ENCODE results near the gene SLC35E4.
A peak's percentile ranks its signal among the peaks of the same experiment; 100 is the strongest.
"Not testable (repeated sequence)": the region's sequence is repeated elsewhere in the genome, so short reads cannot be mapped to it uniquely, and the experiment has no call there.

SLC35E4 gene

GRCh38 chr22:30628491-30628890, 7.1 kb upstream of the SLC35E4 start:
- Histone ChIP-seq H2AFZ (ENCODE audit: low read depth, low read length) (no peak overlapping the region), H3K9ac (ENCODE audit: low read length) (no peak overlapping the region), H3K4me2 (ENCODE audit: low read length) (no peak overlapping the region), H3K27ac (ENCODE audit: low read length) (no peak overlapping the region), H3K36me3 (replicated peaks; ENCODE audit: low read depth, low read length) (no peaks in the 10 kb centered on the region), H3K27me3 (ENCODE audit: low read depth, low read length) (no peaks in the 10 kb centered on the region), H4K20me1 (ENCODE audit: insufficient read depth, low read length) (no peaks in the 10 kb centered on the region), H3K79me2 (ENCODE audit: low read length) (no peaks in the 10 kb centered on the region), H3K4me1 (ENCODE audit: low read length) (peaks cover 4% of the 10 kb centered on the region), H3K4me3 (ENCODE audit: low read length) (no peak overlapping the region), H3K9me3 (ENCODE audit: insufficient read depth, low read length) (no peaks in the 10 kb centered on the region)
- TF ChIP-seq, protein P1, sequence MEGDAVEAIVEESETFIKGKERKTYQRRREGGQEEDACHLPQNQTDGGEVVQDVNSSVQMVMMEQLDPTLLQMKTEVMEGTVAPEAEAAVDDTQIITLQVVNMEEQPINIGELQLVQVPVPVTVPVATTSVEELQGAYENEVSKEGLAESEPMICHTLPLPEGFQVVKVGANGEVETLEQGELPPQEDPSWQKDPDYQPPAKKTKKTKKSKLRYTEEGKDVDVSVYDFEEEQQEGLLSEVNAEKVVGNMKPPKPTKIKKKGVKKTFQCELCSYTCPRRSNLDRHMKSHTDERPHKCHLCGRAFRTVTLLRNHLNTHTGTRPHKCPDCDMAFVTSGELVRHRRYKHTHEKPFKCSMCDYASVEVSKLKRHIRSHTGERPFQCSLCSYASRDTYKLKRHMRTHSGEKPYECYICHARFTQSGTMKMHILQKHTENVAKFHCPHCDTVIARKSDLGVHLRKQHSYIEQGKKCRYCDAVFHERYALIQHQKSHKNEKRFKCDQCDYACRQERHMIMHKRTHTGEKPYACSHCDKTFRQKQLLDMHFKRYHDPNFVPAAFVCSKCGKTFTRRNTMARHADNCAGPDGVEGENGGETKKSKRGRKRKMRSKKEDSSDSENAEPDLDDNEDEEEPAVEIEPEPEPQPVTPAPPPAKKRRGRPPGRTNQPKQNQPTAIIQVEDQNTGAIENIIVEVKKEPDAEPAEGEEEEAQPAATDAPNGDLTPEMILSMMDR (IDR thresholded peaks at IDR 0.05; ENCODE audit: low read depth, low read length), result no peak

DNA sequence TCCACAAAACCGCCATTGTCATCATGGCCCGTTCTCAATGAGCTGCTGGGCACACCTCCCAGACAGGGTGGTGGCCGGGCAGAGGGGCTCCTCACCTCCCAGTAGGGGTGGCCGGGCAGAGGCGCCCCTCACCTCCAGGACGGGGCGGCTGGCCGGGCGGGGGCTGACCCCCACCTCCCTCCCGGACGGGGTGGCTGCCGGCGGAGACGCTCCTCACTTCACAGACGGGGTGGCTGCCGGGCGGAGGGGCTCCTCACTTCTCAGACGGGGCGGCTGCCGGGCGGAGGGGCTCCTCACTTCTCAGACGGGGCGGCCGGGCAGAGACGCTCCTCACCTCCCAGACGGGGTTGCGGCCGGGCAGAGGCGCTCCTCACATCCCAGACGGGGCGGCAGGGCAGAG, 4.1 kb upstream of the SLC35E4 start:
- not testable (repeated sequence) for H3K79me2 ChIP-seq (ENCODE audit: low read length)

DNA sequence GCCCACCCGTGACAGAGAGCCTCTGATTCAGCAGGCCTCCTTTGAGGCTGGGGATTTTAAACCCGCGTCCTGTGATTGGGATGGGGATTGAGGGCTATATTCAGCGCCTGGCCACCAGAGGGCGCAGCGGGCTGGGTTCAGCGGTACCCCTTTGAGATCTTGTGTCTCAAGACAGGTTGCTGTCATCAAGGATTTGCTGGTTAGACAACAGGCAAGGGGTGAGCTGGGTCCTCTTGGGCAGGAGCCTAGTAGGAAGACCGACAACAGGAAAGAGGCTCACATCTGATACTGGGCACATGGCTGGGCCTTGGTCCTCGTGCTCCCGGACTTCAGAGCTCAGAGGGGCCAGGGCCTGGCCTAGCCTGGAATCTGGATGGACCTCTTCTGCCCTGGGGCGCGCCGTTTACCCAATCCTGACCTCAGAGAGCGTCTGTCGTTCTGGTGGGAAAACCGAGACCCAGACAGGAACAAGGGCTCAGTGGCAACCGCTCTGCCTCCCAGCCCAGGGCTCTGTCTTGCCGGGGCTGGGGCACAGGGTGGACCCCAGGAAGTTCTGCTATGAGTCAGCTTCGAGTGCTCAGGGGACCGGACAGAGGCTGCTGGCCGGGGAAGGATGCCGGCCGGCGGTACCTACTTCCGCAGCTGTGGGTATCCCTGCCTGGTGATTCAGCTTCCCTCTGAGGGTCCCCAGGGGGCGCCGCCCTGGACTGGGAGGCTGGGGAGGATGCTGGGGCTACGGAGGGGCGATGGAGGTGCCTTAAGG, 929 bp upstream of the SLC35E4 start:
- Histone ChIP-seq H3K27ac (ENCODE audit: low read length) (peak overlapping the region; percentile 49), H3K4me2 (ENCODE audit: low read length) (peak overlapping the region; percentile 80), H3K4me3 (ENCODE audit: low read length) (peak overlapping the region; percentile 81)

More for the DNA sequence above, 4.1 kb upstream of the SLC35E4 start:
- not testable (repeated sequence) for H3K4me2 ChIP-seq (ENCODE audit: low read length); H3K9me3 ChIP-seq (ENCODE audit: insufficient read depth, low read length); H3K9ac ChIP-seq (ENCODE audit: low read length); H3K36me3 ChIP-seq (replicated peaks; ENCODE audit: low read depth, low read length); H3K27ac ChIP-seq (ENCODE audit: low read length); H4K20me1 ChIP-seq (ENCODE audit: insufficient read depth, low read length); H2AFZ ChIP-seq (ENCODE audit: low read depth, low read length); H3K4me3 ChIP-seq (ENCODE audit: low read length); H3K27me3 ChIP-seq (ENCODE audit: low read depth, low read length)
- peaks cover 12% of the 10 kb centered on the region; the same call in 1 of the 2 replicates for H3K4me1 ChIP-seq (ENCODE audit: low read length)

DNA sequence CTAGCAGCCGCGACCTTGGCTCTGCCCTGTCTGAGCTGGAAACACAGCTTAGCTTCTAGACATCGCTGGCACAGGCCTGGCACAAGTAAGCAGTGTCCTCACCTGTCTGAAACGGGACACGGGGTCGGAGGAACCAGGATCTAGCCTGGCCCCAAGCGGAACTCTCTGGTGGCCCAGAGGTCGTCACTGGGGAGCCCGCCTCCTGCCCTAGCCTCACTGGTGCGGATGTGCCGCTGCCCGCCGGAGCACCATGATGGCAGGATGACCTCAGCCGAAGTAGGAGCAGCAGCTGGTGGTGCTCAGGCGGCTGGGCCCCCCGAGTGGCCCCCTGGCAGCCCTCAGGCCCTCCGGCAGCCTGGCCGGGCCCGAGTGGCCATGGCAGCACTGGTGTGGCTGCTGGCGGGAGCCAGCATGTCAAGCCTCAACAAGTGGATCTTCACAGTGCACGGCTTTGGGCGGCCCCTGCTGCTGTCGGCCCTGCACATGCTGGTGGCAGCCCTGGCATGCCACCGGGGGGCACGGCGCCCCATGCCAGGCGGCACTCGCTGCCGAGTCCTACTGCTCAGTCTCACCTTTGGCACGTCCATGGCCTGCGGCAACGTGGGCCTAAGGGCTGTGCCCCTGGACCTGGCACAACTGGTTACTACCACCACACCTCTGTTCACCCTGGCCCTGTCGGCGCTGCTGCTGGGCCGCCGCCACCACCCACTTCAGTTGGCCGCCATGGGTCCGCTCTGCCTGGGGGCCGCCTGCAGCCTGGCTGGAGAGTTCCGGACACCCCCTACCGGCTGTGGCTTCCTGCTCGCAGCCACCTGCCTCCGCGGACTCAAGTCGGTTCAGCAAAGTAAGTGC, 871 bp downstream of the SLC35E4 start:
- Histone ChIP-seq H4K20me1 (ENCODE audit: insufficient read depth, low read length) (no peaks in the 10 kb centered on the region), H3K9me3 (ENCODE audit: insufficient read depth, low read length) (no peaks in the 10 kb centered on the region), H2AFZ (ENCODE audit: low read depth, low read length) (peak overlapping the region; percentile 53; the same call in 1 of the 2 replicates), H3K27me3 (ENCODE audit: low read depth, low read length) (no peaks in the 10 kb centered on the region), H3K27ac (ENCODE audit: low read length) (no peak overlapping the region), H3K36me3 (replicated peaks; ENCODE audit: low read depth, low read length) (no peaks in the 10 kb centered on the region), H3K79me2 (ENCODE audit: low read length) (no peaks in the 10 kb centered on the region), H3K4me2 (ENCODE audit: low read length) (peak overlapping the region; percentile 78), H3K9ac (ENCODE audit: low read length) (peak overlapping the region; percentile 73), H3K4me1 (ENCODE audit: low read length) (peaks cover 13% of the 10 kb centered on the region; the same call in 1 of the 2 replicates), H3K4me3 (ENCODE audit: low read length) (peak overlapping the region; percentile 81)
- no peak for TF ChIP-seq EZH2phosphoT487 (IDR thresholded peaks at IDR 0.05; ENCODE audit: low read depth)
- TF ChIP-seq, protein P1 (IDR thresholded peaks at IDR 0.05; ENCODE audit: low read depth, low read length), result no peak

More for the DNA sequence above, 929 bp upstream of the SLC35E4 start:
- H3K36me3 ChIP-seq (replicated peaks; ENCODE audit: low read depth, low read length), result no peaks in the 10 kb centered on the region
- peak overlapping the region; percentile 74 for H3K9ac ChIP-seq (ENCODE audit: low read length)
- no peaks in the 10 kb centered on the region for H3K27me3 ChIP-seq (ENCODE audit: low read depth, low read length)
- TF ChIP-seq, protein P1 (IDR thresholded peaks at IDR 0.05; ENCODE audit: low read depth, low read length), result peak; percentile 95
- no peak for TF ChIP-seq EZH2phosphoT487 (IDR thresholded peaks at IDR 0.05; ENCODE audit: low read depth)
- no peaks in the 10 kb centered on the region for H3K9me3 ChIP-seq (ENCODE audit: insufficient read depth, low read length)
- H3K4me1 ChIP-seq (ENCODE audit: low read length), result peaks cover 13% of the 10 kb centered on the region; the same call in 1 of the 2 replicates
- H4K20me1 ChIP-seq (ENCODE audit: insufficient read depth, low read length), result no peaks in the 10 kb centered on the region
- peak overlapping the region; percentile 80 for H2AFZ ChIP-seq (ENCODE audit: low read depth, low read length)
- no peaks in the 10 kb centered on the region for H3K79me2 ChIP-seq (ENCODE audit: low read length)
